ENCODE results near the gene MVB12B.

Gene MVB12B

GRCh38 chr9:126456441-126457174 lies 130.0 kb downstream of the MVB12B start:
- DNase-seq: no peak

DNA sequence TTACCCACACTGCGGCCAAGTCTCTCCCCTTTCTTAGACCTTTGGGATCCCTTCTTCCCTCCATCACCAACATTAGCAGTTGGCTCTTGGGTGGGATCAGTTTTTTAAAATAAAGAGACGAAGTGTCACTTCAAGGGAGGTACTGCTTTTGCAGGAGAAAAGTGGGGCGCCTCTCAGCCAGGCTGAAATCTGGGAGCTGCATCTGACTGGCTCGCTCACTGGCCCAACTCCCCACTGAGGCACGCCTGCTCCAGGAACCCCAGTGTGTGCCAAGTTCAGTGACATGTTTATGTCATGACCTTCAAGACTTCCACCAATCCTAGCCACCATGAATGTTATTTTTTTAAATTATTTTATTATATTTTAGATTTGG lies 130.5 kb downstream of the MVB12B start:
- DNase-seq: no peak

- DNase-seq: no peak
These were observed 131.3 kb downstream of the MVB12B start for GRCh38 chr9:126457890-126458289.

- DNase-seq: no peak
These were observed 132.5 kb downstream of the MVB12B start for GRCh38 chr9:126459126-126459525.

DNA sequence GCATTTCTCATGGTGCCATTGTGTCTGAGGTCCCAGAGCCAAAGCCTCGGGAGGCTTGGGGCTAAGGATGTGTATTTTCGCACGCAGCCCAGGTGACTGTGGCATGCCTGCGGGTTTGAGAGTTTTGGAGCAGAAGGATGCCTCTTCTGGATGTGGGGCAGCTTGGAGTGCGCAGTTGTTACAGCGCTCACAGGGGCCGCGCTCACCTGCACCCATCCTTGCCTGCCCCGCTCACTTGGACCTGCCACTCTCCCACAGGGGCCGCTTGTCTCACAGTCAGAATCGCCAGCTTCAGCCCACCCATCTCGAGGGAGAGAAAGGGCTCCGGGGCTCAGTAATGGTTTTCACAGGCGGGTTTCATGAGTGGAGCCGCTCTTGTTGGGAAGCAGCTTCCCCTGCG lies 132.9 kb downstream of the MVB12B start:
- DNase-seq: no peak

GRCh38 chr9:126459965-126460843 lies 133.6 kb downstream of the MVB12B start:
- DNase-seq: no peak

GRCh38 chr9:126461029-126461428 lies 134.4 kb downstream of the MVB12B start:
- no peak for DNase-seq

GRCh38 chr9:126461608-126462007 lies 135.0 kb downstream of the MVB12B start:
- DNase-seq: no peak

GRCh38 chr9:126462617-126463016 lies 136.0 kb downstream of the MVB12B start:
- no peak for DNase-seq

- no peak for DNase-seq
These were observed 136.8 kb downstream of the MVB12B start for GRCh38 chr9:126463426-126463825.

DNA sequence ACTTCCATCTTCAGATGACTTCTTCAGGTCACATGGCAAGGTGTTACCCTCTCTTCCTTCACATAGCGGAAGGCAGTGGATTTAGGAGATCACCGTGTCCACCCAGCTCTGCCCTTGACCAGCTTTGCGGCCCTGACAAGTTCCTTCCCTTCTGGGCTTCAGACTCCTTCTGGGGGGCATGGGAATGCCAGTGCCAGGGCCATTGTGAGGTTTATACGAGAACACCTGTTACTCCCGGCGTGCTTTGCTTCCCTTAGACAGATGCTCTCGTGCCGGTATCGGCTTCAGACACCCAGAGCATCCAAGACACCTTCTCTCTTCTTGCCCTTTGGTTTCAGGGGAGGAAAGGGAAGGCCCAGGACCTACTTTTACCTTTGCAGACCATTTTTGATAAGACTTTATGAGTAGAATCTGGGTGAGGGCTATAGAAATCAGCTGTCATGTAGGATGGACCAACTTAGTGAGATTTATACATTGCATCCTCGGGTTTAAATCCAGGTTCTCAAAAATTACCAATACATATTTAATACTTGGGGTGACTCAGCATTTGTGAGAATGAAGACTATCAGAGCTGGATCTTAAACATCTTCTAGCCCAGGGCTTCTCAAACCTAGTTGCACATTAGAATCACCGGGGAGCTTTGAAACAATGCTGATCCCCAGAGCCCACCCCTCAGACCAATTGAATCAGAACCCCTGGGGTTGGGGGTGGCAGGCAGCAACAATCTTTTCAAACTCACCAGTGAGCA lies 138.2 kb downstream of the MVB12B start:
- no peak for DNase-seq

GRCh38 chr9:126465977-126466376 lies 139.3 kb downstream of the MVB12B start:
- DNase-seq: no peak

GRCh38 chr9:126468141-126468825 lies 141.7 kb downstream of the MVB12B start:
- DNase-seq: no peak

- DNase-seq: no peak
These were observed 143.8 kb downstream of the MVB12B start for GRCh38 chr9:126470241-126470993.

GRCh38 chr9:126471084-126471624 lies 144.5 kb downstream of the MVB12B start:
- peak; percentile 72 for DNase-seq

- no peak for DNase-seq
These were observed 145.7 kb downstream of the MVB12B start for GRCh38 chr9:126472198-126472947.

- no peak for DNase-seq
These were observed 146.3 kb downstream of the MVB12B start for GRCh38 chr9:126472948-126473298.

DNA sequence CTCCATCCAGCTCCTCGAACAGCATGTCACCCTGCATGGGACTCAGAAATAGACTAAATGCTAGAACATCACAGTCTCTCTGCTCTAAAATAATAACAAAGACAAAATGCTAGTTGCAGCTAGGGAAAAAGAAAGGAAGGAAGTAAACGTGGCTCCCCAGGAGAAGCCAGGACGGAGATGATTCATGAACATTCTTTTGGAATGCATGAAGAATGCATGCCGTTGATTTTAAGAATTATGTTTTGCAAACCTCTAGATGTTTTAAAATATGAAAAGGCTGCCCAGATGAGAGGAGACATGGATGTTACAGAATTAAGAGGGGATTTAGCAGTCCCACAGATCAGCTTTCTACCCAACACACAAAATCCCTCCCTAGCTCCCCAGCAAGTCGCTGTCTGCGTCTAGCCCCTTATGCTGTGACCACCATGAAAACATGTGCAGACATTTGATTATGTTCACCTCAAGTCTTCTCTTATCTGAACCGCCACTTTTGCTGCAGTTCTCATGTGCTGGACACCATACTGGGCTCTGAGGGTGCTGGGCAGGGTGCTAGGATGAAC lies 147.7 kb downstream of the MVB12B start:
- DNase-seq: peak; percentile 77

DNA sequence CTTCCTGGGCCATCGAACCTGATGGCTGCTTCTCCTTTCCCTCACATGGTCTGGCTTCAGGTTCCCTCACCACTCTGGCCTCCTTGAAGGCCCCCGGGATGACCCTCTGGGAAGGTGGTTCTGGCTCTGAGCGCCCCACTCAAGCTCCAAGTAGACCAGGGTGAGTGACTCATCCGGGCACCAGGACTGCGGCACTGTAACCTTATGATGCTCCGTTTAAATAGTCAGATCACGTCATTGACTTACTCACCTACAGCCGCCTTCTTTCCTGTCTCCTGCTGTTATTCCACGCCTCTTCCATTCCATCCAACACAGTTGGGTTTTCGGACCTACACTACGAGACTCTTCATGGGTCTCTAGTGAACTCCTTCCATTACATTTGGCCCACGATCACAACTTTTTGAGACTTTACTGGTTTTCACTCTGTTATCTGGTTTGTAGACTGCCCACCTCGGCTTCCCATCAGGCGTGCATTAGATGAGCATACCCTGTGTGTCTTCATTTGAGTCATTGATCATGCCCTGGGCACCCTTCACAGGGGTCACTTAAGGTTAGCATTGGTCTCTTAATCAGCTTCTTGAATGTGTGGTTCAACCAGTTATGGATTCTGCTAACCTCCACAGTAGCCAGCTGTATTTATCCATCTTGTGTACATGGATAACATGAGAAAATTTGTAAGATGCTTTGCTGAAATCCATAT lies 148.3 kb downstream of the MVB12B start:
- peak; percentile 29 for DNase-seq

Data from fibroblast of skin of abdomen (primary cell).